Thyroid gland (tissue), 4 donors: ENCODE measurements around the gene PKP3.

ENCODE experiments used
- CTCF ChIP-seq, 6 experiments: fragments of 200-600 bp in 3 of 6; fragments of 450-650 bp in 3 of 6; sonication (generic) in 3 of 6; IDR thresholded peaks; one replicate each; pipeline ENCODE4 v1.5.1; 2016 to 2019; ENCODE audit warnings: antibody characterized with exemption in 6 of 6, mild to moderate bottlenecking in 2 of 6, inconsistent platforms in 1 of 6, moderate library complexity in 1 of 6
- POLR2A ChIP-seq, 2 donors: fragments of 450-650 bp; IDR thresholded peaks; one replicate each; pipeline ENCODE4 v1.6.1; 2017; ENCODE audit warnings: antibody characterized with exemption in 2 of 2, mild to moderate bottlenecking in 2 of 2, moderate library complexity in 1 of 2

- TF ChIP-seq POLR2A (IDR thresholded peaks at IDR 0.05), result no peak
- no peak for TF ChIP-seq CTCF (IDR thresholded peaks at IDR 0.05)
Measured at GRCh38 chr11:424232-424631, 30.2 kb downstream of the PKP3 start.
